PC-9 (cell line): ENCODE data around the gene KCTD6.

ENCODE experiments used
- EZH2 ChIP-seq: fragments of 200-600 bp; sonication (generic); IDR thresholded peaks from 2 replicates; pipeline ENCODE4 v1.8.0; 2017; ENCODE audit warnings: antibody characterized with exemption, low read depth
- TF ChIP-seq, protein P1 (sequence below): fragments of 200-600 bp; sonication (generic); conservative IDR thresholded peaks from 2 replicates; pipeline ENCODE4 v1.6.1; 2017; ENCODE audit warnings: mixed run types, antibody characterized with exemption, mild to moderate bottlenecking, moderate library complexity

DNA sequence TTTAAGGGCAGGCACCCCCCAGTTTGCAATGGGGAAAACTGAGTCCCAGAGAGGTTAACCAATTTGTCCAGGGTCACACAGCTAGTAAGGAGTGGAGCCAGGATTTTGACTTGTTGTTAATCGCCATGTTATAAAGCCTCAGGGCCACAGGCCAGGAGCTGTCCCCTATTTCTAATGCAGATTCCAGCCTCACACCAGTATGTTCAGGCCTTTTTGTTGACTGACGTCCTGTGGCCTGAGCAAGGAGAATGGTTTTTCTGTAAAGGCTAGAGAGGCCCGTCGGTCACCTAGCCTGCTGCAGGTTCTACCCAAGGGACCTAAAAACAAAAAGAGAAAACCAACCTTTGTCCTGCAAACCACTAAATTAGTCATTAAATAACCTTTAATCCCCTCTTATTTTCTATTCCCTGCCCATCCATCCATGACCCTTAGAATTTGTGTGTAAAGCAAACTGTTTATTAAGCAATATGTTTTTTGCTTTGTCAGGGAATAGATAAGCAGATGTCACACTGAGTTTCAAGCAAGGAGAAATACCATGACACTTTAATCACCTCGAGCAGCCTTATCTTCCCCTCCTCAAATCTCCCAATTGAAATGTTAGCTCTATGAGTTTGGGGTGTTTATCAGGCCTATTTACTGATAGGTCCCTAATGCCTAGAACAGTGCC is 31.0 kb downstream of the KCTD6 start:
- TF ChIP-seq, protein P1, sequence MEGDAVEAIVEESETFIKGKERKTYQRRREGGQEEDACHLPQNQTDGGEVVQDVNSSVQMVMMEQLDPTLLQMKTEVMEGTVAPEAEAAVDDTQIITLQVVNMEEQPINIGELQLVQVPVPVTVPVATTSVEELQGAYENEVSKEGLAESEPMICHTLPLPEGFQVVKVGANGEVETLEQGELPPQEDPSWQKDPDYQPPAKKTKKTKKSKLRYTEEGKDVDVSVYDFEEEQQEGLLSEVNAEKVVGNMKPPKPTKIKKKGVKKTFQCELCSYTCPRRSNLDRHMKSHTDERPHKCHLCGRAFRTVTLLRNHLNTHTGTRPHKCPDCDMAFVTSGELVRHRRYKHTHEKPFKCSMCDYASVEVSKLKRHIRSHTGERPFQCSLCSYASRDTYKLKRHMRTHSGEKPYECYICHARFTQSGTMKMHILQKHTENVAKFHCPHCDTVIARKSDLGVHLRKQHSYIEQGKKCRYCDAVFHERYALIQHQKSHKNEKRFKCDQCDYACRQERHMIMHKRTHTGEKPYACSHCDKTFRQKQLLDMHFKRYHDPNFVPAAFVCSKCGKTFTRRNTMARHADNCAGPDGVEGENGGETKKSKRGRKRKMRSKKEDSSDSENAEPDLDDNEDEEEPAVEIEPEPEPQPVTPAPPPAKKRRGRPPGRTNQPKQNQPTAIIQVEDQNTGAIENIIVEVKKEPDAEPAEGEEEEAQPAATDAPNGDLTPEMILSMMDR = no peak
- TF ChIP-seq EZH2 = no peak
